Panc1 (cell line): ENCODE results near the gene GLB1L2. TPM values are rescaled to one million over a fixed set of nuclear protein-coding genes. Genes with fewer than 3 reads are reported as not detected.

Experiments used
- ATAC-seq: fragments of 200-7000 bp; cut with Tn5 transposase; 2 replicates; pipeline ENCODE4 v1.9.1; 2020; ENCODE audit warnings: mild to moderate bottlenecking, moderate library complexity
- BruUV-seq: library from RNA; stranded (reverse); fragments of 400-500 nt; replicated peaks from 2 replicates; lab custom pipeline; 2021; lab: Mats Ljungman, UMichigan
- CTCF ChIA-PET: fragments of 300-600 bp; sonication (Branson Sonifier 250); formaldehyde crosslinking; loops from one replicate; lab custom pipeline; 2022; ENCODE audit warnings: antibody characterized with exemption; lab: Charles Lee
- POLR2A ChIA-PET: fragments of 300-600 bp; sonication (Branson Sonifier 250); formaldehyde crosslinking; loops from one replicate; lab custom pipeline; 2022; ENCODE audit warnings: antibody characterized with exemption; lab: Charles Lee
- DNase-seq: peaks from one replicate; pipeline ENCODE4 v3.0.0-alpha.2; 2010; ENCODE audit warnings: low read depth, low spot score
- H3K27ac ChIP-seq: 2 replicates; pipeline ENCODE4 v1.5.1; 2011; ENCODE audit warnings: mild to moderate bottlenecking, low read length, inconsistent platforms
- H3K27me3 ChIP-seq: fragments of 200-500 bp; sonication (Bioruptor generic); 2 replicates; pipeline ENCODE4 v1.6.0; 2014; ENCODE audit warnings: low read length, inconsistent platforms; ENCODE audit not compliant: control insufficient read depth, insufficient read depth
- H3K36me3 ChIP-seq: fragments of 200-500 bp; sonication (Bioruptor generic); 2 replicates; pipeline ENCODE4 v1.5.1; 2014; ENCODE audit warnings: inconsistent platforms, mild to moderate bottlenecking, low read length, moderate library complexity; ENCODE audit not compliant: control insufficient read depth, insufficient read depth
- H3K4me1 ChIP-seq: 2 replicates; pipeline ENCODE4 v1.5.1; 2011; ENCODE audit warnings: inconsistent platforms, mild to moderate bottlenecking, low read length, moderate library complexity; ENCODE audit not compliant: control insufficient read depth, insufficient read depth
- H3K4me3 ChIP-seq, 2 experiments: 2 replicates each; pipeline ENCODE4 v1.5.1; 2011 to 2012; ENCODE audit warnings: low read depth in 2 of 2, low read length in 2 of 2, mild to moderate bottlenecking in 2 of 2, inconsistent platforms in 1 of 2, moderate library complexity in 1 of 2
- H3K9me3 ChIP-seq: fragments of 200-500 bp; sonication (Bioruptor generic); 2 replicates; pipeline ENCODE4 v1.5.1; 2014; ENCODE audit warnings: low read depth, mild to moderate bottlenecking, inconsistent platforms, low read length, moderate library complexity; ENCODE audit not compliant: control insufficient read depth, insufficient read depth
- CTCF ChIP-seq: fragments of 450-650 bp; IDR thresholded peaks from 2 replicates; pipeline ENCODE4 v1.5.1; 2017; ENCODE audit warnings: mild to moderate bottlenecking
- POLR2AphosphoS5 ChIP-seq: IDR thresholded peaks from 2 replicates; pipeline ENCODE4 v1.6.1; 2012; ENCODE audit warnings: mild to moderate bottlenecking, low read depth, low read length, moderate library complexity
- REST ChIP-seq, 2 experiments: IDR thresholded peaks; 2 replicates each; pipeline ENCODE4 v1.6.1; 2011 to 2012; ENCODE audit warnings: low read depth in 2 of 2, control low read depth in 1 of 2, low read length in 1 of 2, mild to moderate bottlenecking in 1 of 2, moderate library complexity in 1 of 2; ENCODE audit not compliant: insufficient read depth in 1 of 2
- SIN3A ChIP-seq: IDR thresholded peaks from 2 replicates; pipeline ENCODE4 v1.6.1; 2012; ENCODE audit warnings: low read depth, mild to moderate bottlenecking, low read length, moderate library complexity, borderline replicate concordance; ENCODE audit not compliant: insufficient read depth
- TCF7L2 ChIP-seq: IDR thresholded peaks from 2 replicates; pipeline ENCODE4 v1.6.1; 2011; ENCODE audit warnings: mild to moderate bottlenecking, low read depth, low read length, inconsistent platforms
- in situ Hi-C: cut with HindIII; loops from 2 replicates; pipeline ENCODE4 v1.10.0; 2016; ENCODE audit warnings: low sequenced_read_pairs, low pct_unique_long_range_greater_than_20kb
- intact Hi-C: fragments of 100-400 bp; cut with micrococcal nuclease; formaldehyde crosslinking; loops from one replicate; pipeline ENCODE4 v1.10.0; 2022; ENCODE audit not compliant: unreplicated experiment
- total RNA-seq: library from RNA; stranded (reverse); gene quantifications from one replicate; pipeline ENCODE4 v1.2.1, GENCODE V29; 2021; ENCODE audit not compliant: unreplicated experiment

The GLB1L2 gene
- total RNA-seq, 1 experiment from 2014 or later = 10.4 TPM

- no peak overlapping the region for H3K27ac ChIP-seq
- no peaks in the 10 kb centered on the region for H3K4me1 ChIP-seq
- in situ Hi-C loops = no loop called here
- no peaks in the 10 kb centered on the region for H3K36me3 ChIP-seq
- no peak for ATAC-seq
- no peak for DNase-seq
- H3K4me3 ChIP-seq = no peak overlapping the region
- no TSS peak for BruUV-seq
- peaks cover 45% of the 10 kb centered on the region for H3K27me3 ChIP-seq
- intact Hi-C loops = no loop called here
- TF ChIP-seq SIN3A (no peak), REST (IDR thresholded peaks at IDR 0.05; ENCODE audit: insufficient read depth in 1 of 2, low read depth in 2 of 2, low read length in 1 of 2) (peak; percentile 87 to 88)
- H3K9me3 ChIP-seq = no peaks in the 10 kb centered on the region
- ChIA-PET CTCF (no interaction called here), POLR2A (no interaction called here)
Measured at GRCh38 chr11:134417871-134418840, 86.4 kb downstream of the GLB1L2 start.

GRCh38 chr11:134423106-134423505, 91.3 kb downstream of the GLB1L2 start:
- in situ Hi-C loops (no loop called here), intact Hi-C loops (no loop called here)
- Histone ChIP-seq H3K36me3 (no peaks in the 10 kb centered on the region), H3K4me3 (no peak overlapping the region), H3K4me1 (no peaks in the 10 kb centered on the region), H3K27ac (no peak overlapping the region), H3K9me3 (no peaks in the 10 kb centered on the region), H3K27me3 (peaks cover 29% of the 10 kb centered on the region)
- ATAC-seq = no peak
- DNase-seq = no peak
- CTCF ChIA-PET = no interaction called here
- POLR2A ChIA-PET = no interaction called here
- TF ChIP-seq TCF7L2 = no peak
- TF ChIP-seq SIN3A = no peak
- no peak for TF ChIP-seq CTCF
- TF ChIP-seq REST (IDR thresholded peaks at IDR 0.05; ENCODE audit: insufficient read depth in 1 of 2, low read depth in 2 of 2, low read length in 1 of 2) = no peak
- TF ChIP-seq POLR2AphosphoS5 = no peak
- no TSS peak for BruUV-seq
